ENCODE results near the gene RAC2. TPM values are rescaled to one million over a fixed set of nuclear protein-coding genes. Genes with fewer than 3 reads are reported as not detected.
A peak's percentile ranks its signal among the peaks of the same experiment; 100 is the strongest.

RAC2 gene
- total RNA-seq, 1 donor from 2014 or later = 107 TPM

DNA sequence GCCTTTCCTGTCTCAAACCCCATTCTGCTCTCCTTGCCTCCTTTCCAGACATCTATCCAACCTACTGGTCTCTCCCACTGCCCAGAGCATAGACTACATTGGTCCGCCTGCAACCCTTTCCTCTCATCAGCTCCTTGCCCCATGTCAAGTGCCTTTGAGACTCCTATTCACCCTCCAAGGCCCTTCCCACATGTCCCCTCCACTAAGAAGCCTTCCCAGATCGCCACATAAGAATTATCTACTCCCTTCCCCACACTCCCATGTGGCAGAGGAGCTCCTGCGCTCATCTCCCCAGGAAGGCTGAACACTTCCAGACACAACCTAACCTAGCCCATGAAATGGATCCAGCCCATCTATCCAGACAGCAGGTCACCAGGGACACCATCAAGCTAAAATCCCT lies 66.3 kb downstream of the RAC2 start:
- peaks cover 38% of the 10 kb centered on the region for H3K4me1 ChIP-seq
- intact Hi-C loops (cut with DNase I) = no loop called here
- no peak overlapping the region for H3K27ac ChIP-seq
- H3K4me3 ChIP-seq = no peak overlapping the region
- ATAC-seq = no peak
- H3K9me3 ChIP-seq = no peaks in the 10 kb centered on the region
- no peak for DNase-seq
- no peaks in the 10 kb centered on the region for H3K36me3 ChIP-seq
- H3K27me3 ChIP-seq = no peaks in the 10 kb centered on the region
- TF ChIP-seq, protein P1, sequence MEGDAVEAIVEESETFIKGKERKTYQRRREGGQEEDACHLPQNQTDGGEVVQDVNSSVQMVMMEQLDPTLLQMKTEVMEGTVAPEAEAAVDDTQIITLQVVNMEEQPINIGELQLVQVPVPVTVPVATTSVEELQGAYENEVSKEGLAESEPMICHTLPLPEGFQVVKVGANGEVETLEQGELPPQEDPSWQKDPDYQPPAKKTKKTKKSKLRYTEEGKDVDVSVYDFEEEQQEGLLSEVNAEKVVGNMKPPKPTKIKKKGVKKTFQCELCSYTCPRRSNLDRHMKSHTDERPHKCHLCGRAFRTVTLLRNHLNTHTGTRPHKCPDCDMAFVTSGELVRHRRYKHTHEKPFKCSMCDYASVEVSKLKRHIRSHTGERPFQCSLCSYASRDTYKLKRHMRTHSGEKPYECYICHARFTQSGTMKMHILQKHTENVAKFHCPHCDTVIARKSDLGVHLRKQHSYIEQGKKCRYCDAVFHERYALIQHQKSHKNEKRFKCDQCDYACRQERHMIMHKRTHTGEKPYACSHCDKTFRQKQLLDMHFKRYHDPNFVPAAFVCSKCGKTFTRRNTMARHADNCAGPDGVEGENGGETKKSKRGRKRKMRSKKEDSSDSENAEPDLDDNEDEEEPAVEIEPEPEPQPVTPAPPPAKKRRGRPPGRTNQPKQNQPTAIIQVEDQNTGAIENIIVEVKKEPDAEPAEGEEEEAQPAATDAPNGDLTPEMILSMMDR (IDR thresholded peaks at IDR 0.05) = no peak

DNA sequence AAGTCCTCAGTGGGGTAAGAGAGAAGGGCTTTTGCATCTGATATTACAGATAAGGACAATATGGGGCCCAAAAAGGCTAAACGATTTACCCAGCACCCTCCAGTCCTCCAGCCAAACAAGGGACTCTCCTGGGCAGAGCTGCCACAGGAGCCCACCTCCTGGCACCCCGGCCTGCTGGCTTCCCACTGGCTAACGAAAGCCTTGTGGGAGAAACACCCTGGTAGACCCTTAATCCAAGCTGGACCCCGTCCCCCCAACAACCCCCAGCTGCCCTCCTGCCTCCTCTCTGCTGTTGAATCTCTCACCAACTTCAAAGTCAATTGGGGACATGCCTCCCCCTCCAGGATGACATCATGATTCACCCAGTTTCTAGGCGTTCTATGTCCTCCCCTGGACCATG lies 66.8 kb downstream of the RAC2 start:
- H3K9me3 ChIP-seq = no peaks in the 10 kb centered on the region
- H3K27me3 ChIP-seq = no peaks in the 10 kb centered on the region
- H3K4me3 ChIP-seq = no peak overlapping the region
- H3K4me1 ChIP-seq = peaks cover 38% of the 10 kb centered on the region
- no peaks in the 10 kb centered on the region for H3K36me3 ChIP-seq
- DNase-seq (peak; percentile 45), ATAC-seq (no peak)
- TF ChIP-seq, protein P1 (IDR thresholded peaks at IDR 0.05) = no peak
- intact Hi-C loops (cut with DNase I) = no loop called here
- peak overlapping the region; percentile 45 for H3K27ac ChIP-seq

DNA sequence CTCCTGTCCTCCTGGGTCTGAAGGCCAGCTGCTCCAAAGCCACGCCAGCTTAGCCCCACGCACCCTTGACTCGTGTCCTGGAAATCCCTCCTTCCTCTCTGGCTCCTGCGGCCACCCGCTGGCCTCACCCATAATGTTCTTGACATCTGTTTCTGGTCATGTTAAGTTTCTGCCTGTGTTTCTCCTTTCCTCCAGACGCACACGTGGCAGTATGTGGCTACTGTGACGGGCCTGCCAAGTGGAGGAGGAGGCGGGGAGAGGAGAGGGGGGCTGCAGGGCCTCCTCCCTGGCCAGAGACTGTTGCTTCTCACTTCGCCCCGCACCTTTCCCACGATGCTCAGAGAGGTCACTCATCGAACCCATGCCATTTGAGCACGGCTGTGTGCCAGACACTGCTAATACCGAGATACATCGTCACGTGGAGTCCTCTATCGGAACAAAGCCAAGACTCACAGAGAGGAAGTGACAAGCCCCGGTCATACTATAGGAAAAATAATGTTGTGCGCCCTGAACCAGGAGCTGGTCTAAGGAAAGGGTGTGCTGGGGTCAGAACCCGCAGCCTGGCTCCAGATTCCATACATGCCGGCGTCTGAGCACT lies 67.5 kb downstream of the RAC2 start:
- ATAC-seq (peak; percentile 86), DNase-seq (peak; percentile 80)
- peaks cover 38% of the 10 kb centered on the region for H3K4me1 ChIP-seq
- intact Hi-C loops (cut with DNase I) = no loop called here
- no peaks in the 10 kb centered on the region for H3K36me3 ChIP-seq
- no peaks in the 10 kb centered on the region for H3K9me3 ChIP-seq
- H3K27ac ChIP-seq = peak overlapping the region; percentile 45
- TF ChIP-seq, protein P1 (IDR thresholded peaks at IDR 0.05) = no peak
- no peaks in the 10 kb centered on the region for H3K27me3 ChIP-seq
- H3K4me3 ChIP-seq = peak overlapping the region; percentile 26

DNA sequence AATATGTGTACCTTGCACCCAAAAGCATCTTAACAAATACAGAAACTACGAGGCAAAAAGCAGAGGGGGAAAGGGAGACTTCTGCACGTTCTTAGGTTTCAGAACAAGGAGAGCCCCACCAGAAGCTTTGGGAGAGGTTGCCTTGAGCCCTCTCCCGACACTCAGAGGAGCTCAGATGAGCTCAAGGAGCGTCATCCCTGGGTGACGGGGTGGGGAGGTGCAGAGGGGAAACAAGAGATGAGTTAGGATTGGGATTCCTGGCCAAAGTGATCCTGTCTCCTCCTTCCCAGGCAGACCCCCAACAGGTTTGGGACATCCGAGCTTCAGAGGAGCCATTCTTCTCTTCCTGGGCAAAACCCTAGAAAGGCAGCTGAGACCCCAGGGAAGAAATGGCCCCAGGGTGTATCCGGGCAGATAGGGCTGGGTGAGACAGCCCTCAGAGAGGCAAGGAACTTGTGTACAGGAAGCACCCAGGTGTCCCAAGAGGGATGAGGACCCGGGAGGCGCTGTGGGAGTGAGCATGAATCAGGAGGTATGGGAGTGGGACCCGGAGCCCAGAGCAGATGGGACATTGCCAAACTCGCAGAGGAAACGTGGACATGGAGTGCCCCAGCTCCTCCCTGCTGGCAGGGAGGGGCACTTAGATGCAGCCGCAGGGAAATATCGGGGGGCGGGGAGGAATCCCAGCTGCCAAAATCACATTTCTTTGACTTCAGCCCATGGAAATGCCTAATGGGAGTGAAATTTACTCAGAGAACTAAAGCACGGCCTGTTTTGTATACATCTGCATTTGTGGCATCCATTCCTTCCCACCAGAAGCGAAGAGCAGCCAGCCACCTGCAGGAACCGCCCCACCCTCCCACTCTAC lies 68.4 kb downstream of the RAC2 start:
- Histone ChIP-seq H3K27ac (peak overlapping the region; percentile 45), H3K9me3 (no peaks in the 10 kb centered on the region), H3K4me1 (peaks cover 38% of the 10 kb centered on the region), H3K36me3 (no peaks in the 10 kb centered on the region), H3K4me3 (no peak overlapping the region), H3K27me3 (no peaks in the 10 kb centered on the region)
- TF ChIP-seq, protein P1 (IDR thresholded peaks at IDR 0.05) = no peak
- DNase-seq = peak; percentile 56
- ATAC-seq = no peak
- intact Hi-C loops (cut with DNase I) = no loop called here

Other genes with a start within 250 kb of the RAC2 start
- gene TST, start 224.8 kb downstream of the RAC2 start, total RNA-seq = 48.1 TPM
- gene MPST, start 224.5 kb downstream of the RAC2 start, total RNA-seq = 71.4 TPM
- 19.2 TPM for gene KCTD17, start 192.5 kb downstream of the RAC2 start, total RNA-seq
- 2.1 TPM for gene TMPRSS6, start 134.6 kb downstream of the RAC2 start, total RNA-seq
- gene IL2RB, start 94.4 kb downstream of the RAC2 start, total RNA-seq = 10.6 TPM
- 6.1 TPM for gene C1QTNF6, start 56.0 kb downstream of the RAC2 start, total RNA-seq
- not detected for gene SSTR3, start 31.8 kb downstream of the RAC2 start, total RNA-seq
- gene CYTH4, start 38.2 kb upstream of the RAC2 start, total RNA-seq = 37.9 TPM
- 0.72 TPM for gene ELFN2, start 183.2 kb upstream of the RAC2 start, total RNA-seq
- 53.5 TPM for gene MFNG, start 242.1 kb upstream of the RAC2 start, total RNA-seq

Measured in upper lobe of right lung (tissue), 1 donor.